ENCODE results near the gene PLPPR1. TPM values are rescaled to one million over a fixed set of nuclear protein-coding genes. Genes with fewer than 3 reads are reported as not detected.

Gene PLPPR1
- total RNA-seq, 4 donors from 2014 or later = 0.54 TPM; not detected in 3

DNA sequence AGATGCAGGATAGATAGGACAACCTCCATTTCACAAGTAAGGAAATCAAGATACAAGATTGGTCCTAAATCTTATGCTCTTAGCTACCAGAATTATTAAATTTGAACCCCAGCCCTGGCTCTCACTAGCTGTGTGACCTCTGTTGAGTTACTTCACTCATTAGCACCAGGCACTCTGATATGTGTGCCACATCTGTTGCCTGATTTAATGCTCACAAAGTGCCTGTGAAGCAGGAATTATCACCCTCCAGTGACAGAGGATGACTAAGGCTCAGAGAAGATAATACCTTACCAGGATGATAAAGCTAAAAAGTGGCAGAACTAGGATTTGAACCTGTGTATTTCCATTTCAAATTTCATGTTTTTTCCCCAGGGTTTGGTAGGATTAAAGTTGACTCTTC is 110.0 kb downstream of the PLPPR1 start:
- no peak for DNase-seq
- no peaks in the 10 kb centered on the region for H3K4me1 ChIP-seq
- no peaks in the 10 kb centered on the region for H3K27me3 ChIP-seq
- no peak for TF ChIP-seq POLR2A (IDR thresholded peaks at IDR 0.05)
- TF ChIP-seq, protein P1, sequence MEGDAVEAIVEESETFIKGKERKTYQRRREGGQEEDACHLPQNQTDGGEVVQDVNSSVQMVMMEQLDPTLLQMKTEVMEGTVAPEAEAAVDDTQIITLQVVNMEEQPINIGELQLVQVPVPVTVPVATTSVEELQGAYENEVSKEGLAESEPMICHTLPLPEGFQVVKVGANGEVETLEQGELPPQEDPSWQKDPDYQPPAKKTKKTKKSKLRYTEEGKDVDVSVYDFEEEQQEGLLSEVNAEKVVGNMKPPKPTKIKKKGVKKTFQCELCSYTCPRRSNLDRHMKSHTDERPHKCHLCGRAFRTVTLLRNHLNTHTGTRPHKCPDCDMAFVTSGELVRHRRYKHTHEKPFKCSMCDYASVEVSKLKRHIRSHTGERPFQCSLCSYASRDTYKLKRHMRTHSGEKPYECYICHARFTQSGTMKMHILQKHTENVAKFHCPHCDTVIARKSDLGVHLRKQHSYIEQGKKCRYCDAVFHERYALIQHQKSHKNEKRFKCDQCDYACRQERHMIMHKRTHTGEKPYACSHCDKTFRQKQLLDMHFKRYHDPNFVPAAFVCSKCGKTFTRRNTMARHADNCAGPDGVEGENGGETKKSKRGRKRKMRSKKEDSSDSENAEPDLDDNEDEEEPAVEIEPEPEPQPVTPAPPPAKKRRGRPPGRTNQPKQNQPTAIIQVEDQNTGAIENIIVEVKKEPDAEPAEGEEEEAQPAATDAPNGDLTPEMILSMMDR (IDR thresholded peaks at IDR 0.05) = no peak
- H3K36me3 ChIP-seq = no peaks in the 10 kb centered on the region
- H3K9me3 ChIP-seq = no peaks in the 10 kb centered on the region
- H3K4me3 ChIP-seq = no peak overlapping the region
- no peak overlapping the region for H3K27ac ChIP-seq

DNA sequence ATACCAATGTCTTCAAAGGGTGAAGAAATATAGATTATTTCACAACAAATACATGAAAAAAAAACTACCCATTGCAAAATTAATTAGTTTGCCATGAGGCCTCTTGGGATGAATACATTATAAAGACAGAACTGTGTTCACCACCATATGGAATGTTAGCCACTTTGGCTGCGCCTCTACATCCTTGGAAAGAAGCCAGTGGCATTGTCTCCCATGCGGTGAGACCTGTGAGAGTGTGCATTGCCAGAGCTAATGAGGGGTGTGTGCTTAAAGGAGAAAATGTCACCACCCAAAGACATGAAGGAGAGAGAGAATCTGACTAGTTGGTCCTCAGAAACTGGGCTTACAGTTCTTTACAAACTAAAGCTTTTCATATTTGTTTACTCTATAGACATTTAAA is 110.6 kb downstream of the PLPPR1 start:
- TF ChIP-seq, protein P1 (IDR thresholded peaks at IDR 0.05) = no peak
- no peak for TF ChIP-seq POLR2A (IDR thresholded peaks at IDR 0.05)
- Histone ChIP-seq H3K36me3 (no peaks in the 10 kb centered on the region), H3K4me1 (no peaks in the 10 kb centered on the region), H3K27ac (no peak overlapping the region), H3K4me3 (no peak overlapping the region), H3K27me3 (no peaks in the 10 kb centered on the region), H3K9me3 (no peaks in the 10 kb centered on the region)
- DNase-seq = no peak

DNA sequence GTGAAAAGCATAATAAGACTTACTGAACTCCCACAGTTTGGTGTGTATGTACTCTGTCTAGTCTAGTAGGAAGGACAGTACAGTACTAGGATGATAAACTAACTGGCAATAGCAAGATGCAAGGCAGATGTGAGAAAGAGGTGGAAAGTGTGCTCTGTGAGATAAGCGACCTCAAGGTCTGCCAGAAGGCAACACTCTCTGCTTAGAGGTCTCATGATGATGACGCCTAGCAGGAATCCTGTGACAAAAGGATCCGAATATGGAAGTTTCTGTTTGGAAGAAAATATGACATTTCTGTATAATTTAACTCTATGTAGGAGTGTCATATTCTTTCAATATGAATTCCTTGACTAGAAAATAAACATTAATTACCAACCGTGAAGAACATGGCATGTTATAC is 112.2 kb downstream of the PLPPR1 start:
- TF ChIP-seq, protein P1 (IDR thresholded peaks at IDR 0.05) = no peak
- H3K9me3 ChIP-seq = no peaks in the 10 kb centered on the region

DNA sequence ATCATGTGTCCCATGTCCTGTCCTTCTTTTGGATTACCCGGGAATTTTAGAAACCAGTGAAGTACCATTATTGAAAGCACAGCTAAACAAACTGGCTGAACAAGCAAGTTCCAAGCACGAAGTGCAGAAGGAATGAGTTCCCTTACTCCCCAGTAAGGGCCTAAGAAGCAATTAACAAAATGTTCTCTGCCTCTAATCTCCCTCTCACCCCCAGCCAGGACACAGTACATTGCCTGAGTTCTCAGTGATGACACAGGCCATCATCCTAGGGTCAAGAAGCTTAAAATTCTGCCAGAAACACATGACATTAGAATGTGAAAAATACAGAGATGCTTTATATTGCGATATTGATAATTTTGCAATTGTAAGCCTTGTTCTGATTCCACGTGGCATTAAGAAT is 118.0 kb downstream of the PLPPR1 start:
- H3K4me3 ChIP-seq = no peak overlapping the region
- DNase-seq = no peak
- no peaks in the 10 kb centered on the region for H3K9me3 ChIP-seq
- TF ChIP-seq POLR2A (IDR thresholded peaks at IDR 0.05) = no peak
- TF ChIP-seq, protein P1 (IDR thresholded peaks at IDR 0.05) = no peak
- no peaks in the 10 kb centered on the region for H3K4me1 ChIP-seq
- H3K36me3 ChIP-seq = no peaks in the 10 kb centered on the region
- no peak overlapping the region for H3K27ac ChIP-seq
- no peaks in the 10 kb centered on the region for H3K27me3 ChIP-seq

More for the DNA sequence above, 112.2 kb downstream of the PLPPR1 start:
- no peaks in the 10 kb centered on the region for H3K4me1 ChIP-seq
- no peak overlapping the region for H3K27ac ChIP-seq
- no peaks in the 10 kb centered on the region for H3K36me3 ChIP-seq
- H3K4me3 ChIP-seq = no peak overlapping the region
- no peak for DNase-seq
- H3K27me3 ChIP-seq = no peaks in the 10 kb centered on the region

DNA sequence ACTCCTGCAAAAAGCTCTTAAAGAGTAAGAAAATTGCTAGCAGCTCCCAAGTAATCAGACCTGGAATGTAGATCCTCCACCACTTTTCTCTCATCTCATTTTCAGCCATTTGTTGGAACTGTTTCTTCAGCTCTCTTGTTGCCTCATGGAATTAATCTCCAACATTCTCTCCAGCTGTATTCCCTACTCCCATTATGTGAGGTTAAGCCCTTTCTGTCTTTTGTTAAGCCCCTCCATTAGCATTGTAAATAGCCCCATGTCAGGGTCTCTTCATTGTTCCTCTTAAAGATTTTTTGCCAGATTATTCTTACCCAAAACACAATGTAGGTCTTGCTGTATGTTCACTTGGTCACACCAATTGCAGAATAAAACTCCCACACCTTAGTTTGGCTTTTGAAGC is 119.8 kb downstream of the PLPPR1 start:
- no peak for TF ChIP-seq POLR2A (IDR thresholded peaks at IDR 0.05)
- TF ChIP-seq, protein P1 (IDR thresholded peaks at IDR 0.05) = no peak
- H3K36me3 ChIP-seq = no peaks in the 10 kb centered on the region

DNA sequence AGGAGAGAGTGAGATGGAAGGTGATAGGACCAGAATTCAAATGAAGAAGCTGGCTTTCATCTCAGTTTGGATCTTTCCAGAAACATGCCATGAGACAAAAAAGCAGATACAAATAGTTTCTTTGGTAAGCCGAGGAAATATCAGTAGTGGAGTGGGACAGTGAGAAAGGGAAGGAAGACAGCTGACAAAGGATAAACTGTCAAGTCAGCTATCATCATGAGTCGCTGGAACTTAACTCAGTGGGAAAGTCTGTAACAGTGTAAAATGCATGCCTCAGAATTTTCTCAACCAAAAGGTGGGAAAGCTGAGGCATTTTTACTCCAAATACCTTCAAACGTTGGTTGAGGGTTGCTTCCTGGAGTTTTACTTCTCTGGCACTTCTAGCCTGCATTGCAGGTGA is 129.8 kb downstream of the PLPPR1 start:
- Histone ChIP-seq H3K9me3 (no peaks in the 10 kb centered on the region), H3K4me1 (no peaks in the 10 kb centered on the region), H3K27me3 (no peaks in the 10 kb centered on the region), H3K36me3 (no peaks in the 10 kb centered on the region), H3K27ac (no peak overlapping the region), H3K4me3 (no peak overlapping the region)
- no peak for DNase-seq
- TF ChIP-seq POLR2A (IDR thresholded peaks at IDR 0.05) = no peak
- TF ChIP-seq, protein P1 (IDR thresholded peaks at IDR 0.05) = no peak

More for the DNA sequence above, 119.8 kb downstream of the PLPPR1 start:
- no peaks in the 10 kb centered on the region for H3K4me1 ChIP-seq
- no peak overlapping the region for H3K4me3 ChIP-seq
- no peaks in the 10 kb centered on the region for H3K27me3 ChIP-seq
- H3K27ac ChIP-seq = no peak overlapping the region
- DNase-seq = no peak
- H3K9me3 ChIP-seq = no peaks in the 10 kb centered on the region

Measured in Peyer's patch (tissue), 4 donors.